Measurements from ENCODE around the gene SBSN. TPM values are rescaled to one million over a fixed set of nuclear protein-coding genes. Genes with fewer than 3 reads are reported as not detected.

Gene SBSN
- total RNA-seq, 1 experiment from 2014 or later: 0.39 TPM

DNA sequence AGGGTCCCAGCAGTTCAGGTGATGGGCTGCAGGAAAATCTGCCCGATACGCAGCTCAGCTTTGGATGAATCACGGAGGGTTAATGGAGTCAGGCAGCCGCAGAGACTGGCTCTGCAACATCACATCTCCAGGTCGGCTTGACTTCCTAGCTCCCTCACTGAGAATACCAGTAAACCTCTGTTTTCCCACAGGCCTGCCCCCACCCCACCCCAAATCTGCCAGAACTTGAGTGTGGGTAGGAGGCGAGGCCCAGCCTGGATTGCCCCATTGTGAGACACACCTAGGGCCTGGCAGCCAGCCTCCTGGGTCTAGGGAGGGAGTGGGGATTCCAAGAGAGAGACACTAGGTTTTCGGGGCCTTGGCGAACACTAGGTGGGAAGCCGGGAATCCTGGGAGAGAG, 34.1 kb downstream of the SBSN start:
- ChIA-PET CTCF (no interaction called here), POLR2A (no interaction called here)
- Histone ChIP-seq H3K27ac (ENCODE audit: low read length) (no peak overlapping the region), H3K36me3 (ENCODE audit: control insufficient read depth, insufficient read depth, low read length) (no peaks in the 10 kb centered on the region), H3K27me3 (ENCODE audit: control insufficient read depth, insufficient read depth, low read length) (peaks cover 14% of the 10 kb centered on the region), H3K4me1 (ENCODE audit: control insufficient read depth, insufficient read depth, low read length) (no peaks in the 10 kb centered on the region), H3K9me3 (ENCODE audit: control insufficient read depth, insufficient read depth, low read depth, low read length) (no peaks in the 10 kb centered on the region), H3K4me3 (ENCODE audit: low read depth in 2 of 2, low read length in 2 of 2) (no peak overlapping the region)
- in situ Hi-C loops (cut with HindIII; ENCODE audit: low pct_unique_long_range_greater_than_20kb, low sequenced_read_pairs): no loop called here
- intact Hi-C loops (cut with micrococcal nuclease; ENCODE audit: unreplicated experiment): loop anchor here (10.0 kb wide), 1 partner anchor 139 kb away; the partner anchor contains the start of gene FFAR3
- no TSS peak for BruUV-seq (replicated peaks)
- ATAC-seq (no peak), DNase-seq (ENCODE audit: low read depth, low spot score) (no peak)
- TF ChIP-seq POLR2AphosphoS5 (IDR thresholded peaks at IDR 0.05; ENCODE audit: low read depth, low read length): no peak
- TF ChIP-seq, protein P1, sequence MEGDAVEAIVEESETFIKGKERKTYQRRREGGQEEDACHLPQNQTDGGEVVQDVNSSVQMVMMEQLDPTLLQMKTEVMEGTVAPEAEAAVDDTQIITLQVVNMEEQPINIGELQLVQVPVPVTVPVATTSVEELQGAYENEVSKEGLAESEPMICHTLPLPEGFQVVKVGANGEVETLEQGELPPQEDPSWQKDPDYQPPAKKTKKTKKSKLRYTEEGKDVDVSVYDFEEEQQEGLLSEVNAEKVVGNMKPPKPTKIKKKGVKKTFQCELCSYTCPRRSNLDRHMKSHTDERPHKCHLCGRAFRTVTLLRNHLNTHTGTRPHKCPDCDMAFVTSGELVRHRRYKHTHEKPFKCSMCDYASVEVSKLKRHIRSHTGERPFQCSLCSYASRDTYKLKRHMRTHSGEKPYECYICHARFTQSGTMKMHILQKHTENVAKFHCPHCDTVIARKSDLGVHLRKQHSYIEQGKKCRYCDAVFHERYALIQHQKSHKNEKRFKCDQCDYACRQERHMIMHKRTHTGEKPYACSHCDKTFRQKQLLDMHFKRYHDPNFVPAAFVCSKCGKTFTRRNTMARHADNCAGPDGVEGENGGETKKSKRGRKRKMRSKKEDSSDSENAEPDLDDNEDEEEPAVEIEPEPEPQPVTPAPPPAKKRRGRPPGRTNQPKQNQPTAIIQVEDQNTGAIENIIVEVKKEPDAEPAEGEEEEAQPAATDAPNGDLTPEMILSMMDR (IDR thresholded peaks at IDR 0.05): no peak
- no peak for TF ChIP-seq TCF7L2 (IDR thresholded peaks at IDR 0.05; ENCODE audit: low read depth, low read length)
- no peak for TF ChIP-seq SIN3A (IDR thresholded peaks at IDR 0.05; ENCODE audit: borderline replicate concordance, insufficient read depth, low read depth, low read length)
- TF ChIP-seq, protein P2, sequence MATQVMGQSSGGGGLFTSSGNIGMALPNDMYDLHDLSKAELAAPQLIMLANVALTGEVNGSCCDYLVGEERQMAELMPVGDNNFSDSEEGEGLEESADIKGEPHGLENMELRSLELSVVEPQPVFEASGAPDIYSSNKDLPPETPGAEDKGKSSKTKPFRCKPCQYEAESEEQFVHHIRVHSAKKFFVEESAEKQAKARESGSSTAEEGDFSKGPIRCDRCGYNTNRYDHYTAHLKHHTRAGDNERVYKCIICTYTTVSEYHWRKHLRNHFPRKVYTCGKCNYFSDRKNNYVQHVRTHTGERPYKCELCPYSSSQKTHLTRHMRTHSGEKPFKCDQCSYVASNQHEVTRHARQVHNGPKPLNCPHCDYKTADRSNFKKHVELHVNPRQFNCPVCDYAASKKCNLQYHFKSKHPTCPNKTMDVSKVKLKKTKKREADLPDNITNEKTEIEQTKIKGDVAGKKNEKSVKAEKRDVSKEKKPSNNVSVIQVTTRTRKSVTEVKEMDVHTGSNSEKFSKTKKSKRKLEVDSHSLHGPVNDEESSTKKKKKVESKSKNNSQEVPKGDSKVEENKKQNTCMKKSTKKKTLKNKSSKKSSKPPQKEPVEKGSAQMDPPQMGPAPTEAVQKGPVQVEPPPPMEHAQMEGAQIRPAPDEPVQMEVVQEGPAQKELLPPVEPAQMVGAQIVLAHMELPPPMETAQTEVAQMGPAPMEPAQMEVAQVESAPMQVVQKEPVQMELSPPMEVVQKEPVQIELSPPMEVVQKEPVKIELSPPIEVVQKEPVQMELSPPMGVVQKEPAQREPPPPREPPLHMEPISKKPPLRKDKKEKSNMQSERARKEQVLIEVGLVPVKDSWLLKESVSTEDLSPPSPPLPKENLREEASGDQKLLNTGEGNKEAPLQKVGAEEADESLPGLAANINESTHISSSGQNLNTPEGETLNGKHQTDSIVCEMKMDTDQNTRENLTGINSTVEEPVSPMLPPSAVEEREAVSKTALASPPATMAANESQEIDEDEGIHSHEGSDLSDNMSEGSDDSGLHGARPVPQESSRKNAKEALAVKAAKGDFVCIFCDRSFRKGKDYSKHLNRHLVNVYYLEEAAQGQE (IDR thresholded peaks at IDR 0.05; ENCODE audit: insufficient read depth in 1 of 2, low read depth in 2 of 2, low read length in 1 of 2): no peak

DNA sequence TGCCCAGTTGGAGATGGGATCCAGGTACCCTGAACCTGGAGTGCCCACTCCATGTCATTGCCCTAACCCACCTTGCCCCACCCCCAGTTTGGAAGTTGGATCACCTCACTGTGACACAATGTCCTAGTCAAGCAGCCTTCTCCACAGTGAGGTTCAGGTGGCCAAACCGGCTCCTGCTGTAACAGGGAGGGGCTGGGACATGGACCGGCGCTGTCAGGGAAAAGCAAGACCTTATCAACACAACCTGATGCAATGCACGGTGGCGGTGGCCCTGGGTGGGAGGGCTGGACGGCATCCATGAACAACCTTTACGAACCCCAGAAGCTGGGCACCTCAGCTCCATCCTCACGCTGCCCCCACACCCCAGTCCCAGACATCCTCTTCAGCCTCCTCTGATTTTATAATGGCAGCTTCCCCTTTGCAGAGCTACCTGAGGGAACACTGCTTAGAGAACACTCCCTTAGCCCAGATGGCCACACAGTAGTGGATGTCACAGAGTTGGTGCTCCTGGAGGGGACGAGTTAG, 36.2 kb downstream of the SBSN start:
- no TSS peak for BruUV-seq (replicated peaks)
- ATAC-seq (no peak), DNase-seq (ENCODE audit: low read depth, low spot score) (no peak)
- TF ChIP-seq, protein P1 (IDR thresholded peaks at IDR 0.05): no peak
- TF ChIP-seq, protein P2 (IDR thresholded peaks at IDR 0.05; ENCODE audit: insufficient read depth in 1 of 2, low read depth in 2 of 2, low read length in 1 of 2): no peak
- TF ChIP-seq POLR2AphosphoS5 (IDR thresholded peaks at IDR 0.05; ENCODE audit: low read depth, low read length) (no peak), TCF7L2 (IDR thresholded peaks at IDR 0.05; ENCODE audit: low read depth, low read length) (no peak), SIN3A (IDR thresholded peaks at IDR 0.05; ENCODE audit: borderline replicate concordance, insufficient read depth, low read depth, low read length) (no peak)
- ChIA-PET POLR2A (no interaction called here), CTCF (no interaction called here)
- Histone ChIP-seq H3K27me3 (ENCODE audit: control insufficient read depth, insufficient read depth, low read length) (peaks cover 17% of the 10 kb centered on the region), H3K36me3 (ENCODE audit: control insufficient read depth, insufficient read depth, low read length) (no peaks in the 10 kb centered on the region), H3K4me3 (ENCODE audit: low read depth in 2 of 2, low read length in 2 of 2) (no peak overlapping the region), H3K4me1 (ENCODE audit: control insufficient read depth, insufficient read depth, low read length) (no peaks in the 10 kb centered on the region), H3K9me3 (ENCODE audit: control insufficient read depth, insufficient read depth, low read depth, low read length) (no peaks in the 10 kb centered on the region), H3K27ac (ENCODE audit: low read length) (no peak overlapping the region)
- in situ Hi-C loops (cut with HindIII; ENCODE audit: low pct_unique_long_range_greater_than_20kb, low sequenced_read_pairs) (no loop called here), intact Hi-C loops (cut with micrococcal nuclease; ENCODE audit: unreplicated experiment) (loop anchor here (10.0 kb wide), 1 partner anchor 137 kb away; the partner anchor contains the start of gene FFAR3)

Measured in Panc1 (cell line).